ENCODE data around the gene FOXN3. TPM values are rescaled to one million over a fixed set of nuclear protein-coding genes. Genes with fewer than 3 reads are reported as not detected.

FOXN3 gene
- total and polyA plus RNA-seq, 9 donors: 56.9 to 172 (median 99.2) TPM

DNA sequence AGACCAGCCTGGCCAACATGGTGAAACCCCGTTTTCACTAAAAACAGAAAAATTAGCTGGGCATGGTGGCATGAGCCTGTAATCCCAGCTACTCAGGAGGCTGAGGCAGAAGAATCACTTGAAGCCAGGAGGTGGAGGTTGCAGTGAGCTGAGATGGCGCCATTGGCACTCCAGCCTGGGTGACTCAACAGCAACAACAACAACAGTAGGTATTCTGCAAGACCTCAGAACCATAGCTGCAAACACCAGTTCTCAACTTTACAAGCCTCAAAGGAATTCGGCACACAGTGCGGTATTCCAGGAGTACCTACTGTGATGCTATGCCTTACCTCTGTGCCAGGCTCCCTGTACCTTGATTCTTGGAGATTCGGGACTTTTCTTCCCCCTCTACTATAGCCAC is 15.8 kb downstream of the FOXN3 start:
- WGBS, 3 donors: 91 to 97% (median 93%) methylated on average over 5 of the region's 5 CpGs
- H3K27ac ChIP-seq: no peak overlapping the region
- no peak overlapping the region for H3K4me3 ChIP-seq
- no peak for DNase-seq
- H3K27me3 ChIP-seq: no peaks in the 10 kb centered on the region
- TF ChIP-seq POLR2A (IDR thresholded peaks at IDR 0.05) (no peak), EP300 (IDR thresholded peaks at IDR 0.05) (no peak)
- TF ChIP-seq, protein P1, sequence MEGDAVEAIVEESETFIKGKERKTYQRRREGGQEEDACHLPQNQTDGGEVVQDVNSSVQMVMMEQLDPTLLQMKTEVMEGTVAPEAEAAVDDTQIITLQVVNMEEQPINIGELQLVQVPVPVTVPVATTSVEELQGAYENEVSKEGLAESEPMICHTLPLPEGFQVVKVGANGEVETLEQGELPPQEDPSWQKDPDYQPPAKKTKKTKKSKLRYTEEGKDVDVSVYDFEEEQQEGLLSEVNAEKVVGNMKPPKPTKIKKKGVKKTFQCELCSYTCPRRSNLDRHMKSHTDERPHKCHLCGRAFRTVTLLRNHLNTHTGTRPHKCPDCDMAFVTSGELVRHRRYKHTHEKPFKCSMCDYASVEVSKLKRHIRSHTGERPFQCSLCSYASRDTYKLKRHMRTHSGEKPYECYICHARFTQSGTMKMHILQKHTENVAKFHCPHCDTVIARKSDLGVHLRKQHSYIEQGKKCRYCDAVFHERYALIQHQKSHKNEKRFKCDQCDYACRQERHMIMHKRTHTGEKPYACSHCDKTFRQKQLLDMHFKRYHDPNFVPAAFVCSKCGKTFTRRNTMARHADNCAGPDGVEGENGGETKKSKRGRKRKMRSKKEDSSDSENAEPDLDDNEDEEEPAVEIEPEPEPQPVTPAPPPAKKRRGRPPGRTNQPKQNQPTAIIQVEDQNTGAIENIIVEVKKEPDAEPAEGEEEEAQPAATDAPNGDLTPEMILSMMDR (IDR thresholded peaks at IDR 0.05): no peak
- intact Hi-C loops (cut with DNase I): no loop called here
- no peaks in the 10 kb centered on the region for H3K9me3 ChIP-seq
- no peaks in the 10 kb centered on the region for H3K36me3 ChIP-seq
- peaks cover 11% of the 10 kb centered on the region for H3K4me1 ChIP-seq (ENCODE audit: insufficient read depth)

DNA sequence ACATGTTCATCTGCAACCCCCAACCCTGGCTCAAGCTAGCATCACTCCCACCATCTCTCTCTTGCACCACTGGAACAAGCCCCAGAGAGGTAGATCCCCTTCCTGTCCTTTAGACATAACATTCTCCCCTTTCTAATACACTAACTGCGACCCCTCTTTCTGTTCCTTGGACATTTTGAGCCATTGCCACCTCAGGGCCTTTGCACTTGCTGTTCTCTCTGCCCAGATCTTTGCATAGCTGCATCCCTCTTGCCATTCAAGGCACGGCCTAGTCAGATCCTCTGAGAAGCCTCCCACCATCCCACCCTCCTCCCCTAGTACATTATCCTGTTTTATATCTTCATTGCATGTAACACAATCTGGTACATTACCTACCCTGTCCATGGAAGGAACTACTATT is 16.5 kb downstream of the FOXN3 start:
- H3K4me3 ChIP-seq: no peak overlapping the region
- 96 to 100% (median 97%) methylated on average over 2 of the region's 2 CpGs for WGBS, 3 donors
- H3K9me3 ChIP-seq: no peaks in the 10 kb centered on the region
- TF ChIP-seq POLR2A (IDR thresholded peaks at IDR 0.05): no peak
- TF ChIP-seq, protein P1 (IDR thresholded peaks at IDR 0.05): no peak
- TF ChIP-seq EP300 (IDR thresholded peaks at IDR 0.05): no peak
- no peak for DNase-seq
- no peaks in the 10 kb centered on the region for H3K27me3 ChIP-seq
- peaks cover 11% of the 10 kb centered on the region for H3K4me1 ChIP-seq (ENCODE audit: insufficient read depth)
- intact Hi-C loops (cut with DNase I): no loop called here
- H3K36me3 ChIP-seq: no peaks in the 10 kb centered on the region
- no peak overlapping the region for H3K27ac ChIP-seq

- peaks cover 14% of the 10 kb centered on the region for H3K4me1 ChIP-seq (ENCODE audit: insufficient read depth)
- no peak for DNase-seq
- H3K36me3 ChIP-seq: no peaks in the 10 kb centered on the region
- H3K27ac ChIP-seq: no peak overlapping the region
- H3K4me3 ChIP-seq: no peak overlapping the region
- intact Hi-C loops (cut with DNase I): no loop called here
- no peaks in the 10 kb centered on the region for H3K27me3 ChIP-seq
- WGBS, 3 donors: 11 to 14% (median 12%) methylated on average over 10 of the region's 10 CpGs
- TF ChIP-seq EP300 (IDR thresholded peaks at IDR 0.05) (no peak), POLR2A (IDR thresholded peaks at IDR 0.05) (no peak)
- TF ChIP-seq, protein P1 (IDR thresholded peaks at IDR 0.05): no peak
- H3K9me3 ChIP-seq: no peaks in the 10 kb centered on the region
Observed at GRCh38 chr14:89399594-89400068, 17.4 kb downstream of the FOXN3 start.

DNA sequence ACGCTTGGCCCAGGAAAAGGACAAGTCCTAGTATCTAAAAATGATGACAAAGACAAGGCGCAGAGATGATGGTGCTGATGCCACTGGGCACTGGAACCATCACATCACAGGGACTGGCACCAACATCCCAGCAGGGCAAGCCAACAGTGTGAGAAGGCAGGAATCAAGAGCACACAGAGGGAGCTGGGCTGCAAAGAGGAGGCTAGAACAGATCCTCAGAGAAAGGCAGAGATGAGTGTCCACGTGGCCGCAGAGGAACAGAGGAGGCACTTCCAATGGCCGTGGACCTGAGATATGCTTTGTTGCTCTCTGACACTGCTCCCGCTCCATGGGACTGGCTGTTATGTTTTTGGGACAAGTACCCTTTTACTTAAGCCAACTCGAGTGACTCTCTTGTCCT is 17.9 kb downstream of the FOXN3 start:
- no peaks in the 10 kb centered on the region for H3K36me3 ChIP-seq
- peaks cover 16% of the 10 kb centered on the region for H3K4me1 ChIP-seq (ENCODE audit: insufficient read depth)
- no peaks in the 10 kb centered on the region for H3K27me3 ChIP-seq
- H3K27ac ChIP-seq: peak overlapping the region in 1 of 2 donors; percentile 36
- WGBS, 3 donors: 60 to 70% (median 60%) methylated on average over 7 of the region's 7 CpGs
- no peaks in the 10 kb centered on the region for H3K9me3 ChIP-seq
- no peak overlapping the region for H3K4me3 ChIP-seq
- TF ChIP-seq EP300 (IDR thresholded peaks at IDR 0.05) (no peak), POLR2A (IDR thresholded peaks at IDR 0.05) (no peak)
- TF ChIP-seq, protein P1 (IDR thresholded peaks at IDR 0.05): no peak
- no peak for DNase-seq
- intact Hi-C loops (cut with DNase I): no loop called here

Data from ovary (tissue), 9 donors.